NCI-H524 treated with DMSO at 0.1 percent for 48 hours (cell line): ENCODE results near the gene CDH20.
"Not testable (repeated sequence)": the region's sequence is repeated elsewhere in the genome, so short reads cannot be mapped to it uniquely, and the experiment has no call there.

Experiments
- DNase-seq: peaks from one replicate; lab custom pipeline; 2025; lab: John Stamatoyannopoulos, UW

The CDH20 gene

DNA sequence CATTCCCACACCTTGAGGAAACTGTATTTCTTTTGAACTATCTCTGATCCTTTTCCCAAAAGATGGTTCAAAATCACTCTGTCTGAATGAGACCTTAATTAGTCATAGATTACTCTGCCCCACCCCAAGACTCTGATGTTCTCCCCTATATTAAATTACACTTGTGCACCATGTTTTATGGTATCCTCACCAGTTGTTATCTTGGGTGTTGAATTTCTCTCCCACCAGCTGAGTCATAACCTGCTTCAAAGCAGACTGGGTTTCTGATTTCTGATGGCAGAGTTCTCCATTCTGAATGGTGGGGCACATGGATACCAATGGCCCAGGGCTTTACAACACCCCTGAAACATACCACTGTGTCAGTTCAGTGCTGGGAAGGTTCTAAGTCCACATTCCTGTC is 15.0 kb downstream of the CDH20 start:
- DNase-seq = no peak

DNA sequence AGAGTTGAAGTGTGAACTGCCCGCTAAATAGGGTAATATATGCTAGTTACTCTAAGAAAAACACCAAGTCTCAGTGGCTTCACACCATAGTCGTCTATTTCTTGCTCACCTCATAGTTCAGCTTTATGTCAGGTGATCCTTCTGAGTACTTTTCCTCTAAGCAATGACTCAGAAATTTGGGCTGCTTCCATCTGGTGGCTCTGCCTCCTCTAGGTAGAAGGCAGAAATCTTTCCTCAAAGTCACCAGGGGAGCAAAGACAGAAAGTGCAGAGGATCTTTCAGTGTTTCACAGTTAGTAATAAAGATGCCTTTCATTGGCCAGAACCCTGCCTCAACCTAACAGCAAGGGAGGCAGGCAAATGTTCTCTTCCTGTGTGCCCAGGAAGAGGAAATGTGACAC is 17.3 kb downstream of the CDH20 start:
- no peak for DNase-seq

DNA sequence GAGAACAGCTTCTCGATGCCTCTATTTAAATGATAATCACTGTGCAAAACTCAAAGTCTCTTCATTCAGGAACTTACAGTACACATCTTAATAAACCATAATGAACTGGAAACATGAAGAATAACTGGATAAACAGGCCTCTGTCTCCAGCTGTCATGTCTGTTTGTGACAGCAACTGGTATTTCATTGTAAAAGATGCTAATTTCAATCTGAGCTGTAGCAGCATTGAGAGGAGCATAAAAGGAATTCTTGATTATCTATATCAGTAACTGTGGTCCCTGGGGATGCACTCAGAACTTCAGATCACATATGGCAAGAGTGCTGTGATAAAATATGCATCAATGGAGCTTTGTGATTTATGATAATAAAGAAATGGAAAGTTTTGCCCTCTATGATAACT is 18.8 kb downstream of the CDH20 start:
- DNase-seq = no peak

- DNase-seq = no peak
Observed at GRCh38 chr18:61352611-61353010, 19.4 kb downstream of the CDH20 start.

DNA sequence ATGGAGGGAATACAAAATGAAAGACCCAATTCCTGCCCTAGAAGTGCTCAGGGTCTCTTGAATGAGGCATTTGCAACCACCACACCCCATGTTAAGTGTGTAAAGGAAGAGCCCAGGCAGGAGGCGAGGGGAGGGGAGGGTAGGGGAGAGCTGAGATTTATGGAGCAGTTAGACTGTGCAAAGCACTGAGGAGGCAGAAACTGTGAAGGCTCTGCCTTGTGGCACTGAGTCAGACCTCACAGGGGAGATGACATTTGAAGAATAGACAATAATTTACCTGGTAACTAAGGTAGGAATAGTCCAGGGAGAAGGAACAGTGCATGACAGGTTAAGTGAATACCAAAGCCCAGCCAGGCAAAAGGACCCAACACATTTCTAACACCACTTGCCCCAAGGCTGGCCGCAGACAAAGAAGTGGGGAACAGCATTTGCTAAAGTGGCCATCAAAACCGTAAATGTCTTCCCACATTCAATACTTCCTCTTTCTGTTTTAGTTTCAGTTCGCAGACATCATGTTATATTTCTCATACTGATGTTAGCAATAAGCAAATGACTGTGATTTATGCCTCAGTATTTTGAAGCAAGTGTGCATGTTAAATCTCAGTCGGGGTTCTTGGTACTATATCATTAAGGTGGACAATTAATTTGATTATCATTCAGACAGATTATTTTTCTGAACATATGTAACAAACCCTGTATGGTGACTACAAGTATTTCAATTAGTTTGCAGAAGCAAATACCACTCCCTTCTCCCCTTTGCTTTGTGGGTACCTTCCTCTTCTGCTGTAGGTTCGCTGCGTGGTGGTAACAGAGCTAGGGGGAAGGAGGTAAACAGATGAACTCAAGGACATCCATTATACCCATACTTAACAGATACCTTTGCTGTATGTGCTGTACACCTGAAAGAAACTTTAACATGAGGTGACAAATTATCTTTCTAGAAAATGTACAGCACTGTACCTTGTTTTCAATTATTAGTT is 27.5 kb downstream of the CDH20 start:
- DNase-seq = no peak

DNA sequence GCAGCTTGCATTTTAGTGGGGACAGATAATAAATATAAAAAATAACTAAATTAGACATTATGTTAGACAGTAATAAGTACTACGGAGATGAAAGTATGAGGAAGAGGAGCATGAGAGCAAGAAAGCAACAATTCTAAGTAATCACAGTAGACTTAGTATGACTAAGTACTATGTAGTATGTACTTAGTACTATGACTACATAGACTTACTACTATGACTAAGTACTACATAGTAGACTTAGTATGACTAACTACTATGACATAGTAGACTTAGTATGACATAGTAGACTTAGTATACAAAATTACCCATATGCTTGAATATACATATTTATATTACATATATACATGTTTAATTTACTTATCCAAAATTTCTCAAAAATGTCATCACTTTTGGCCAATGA is 29.3 kb downstream of the CDH20 start:
- DNase-seq = no peak

DNA sequence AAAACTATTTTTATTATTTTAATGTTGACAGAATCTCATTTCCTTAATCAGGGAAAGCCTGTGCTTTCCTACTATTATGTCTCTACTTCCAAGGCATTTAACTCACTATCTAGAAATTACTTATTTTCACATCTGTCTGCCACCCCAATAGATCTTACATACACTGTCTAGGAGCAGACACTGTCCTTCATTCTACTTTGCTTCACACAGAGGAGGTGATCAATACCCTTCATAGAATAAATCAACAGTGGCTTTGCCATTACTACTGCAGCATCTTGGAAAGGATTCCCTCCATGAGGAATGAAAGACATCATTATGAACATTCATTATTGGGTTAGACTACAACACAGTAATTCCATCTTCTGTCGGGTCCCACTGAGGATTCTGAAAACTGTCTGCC is 31.7 kb downstream of the CDH20 start:
- no peak for DNase-seq

DNA sequence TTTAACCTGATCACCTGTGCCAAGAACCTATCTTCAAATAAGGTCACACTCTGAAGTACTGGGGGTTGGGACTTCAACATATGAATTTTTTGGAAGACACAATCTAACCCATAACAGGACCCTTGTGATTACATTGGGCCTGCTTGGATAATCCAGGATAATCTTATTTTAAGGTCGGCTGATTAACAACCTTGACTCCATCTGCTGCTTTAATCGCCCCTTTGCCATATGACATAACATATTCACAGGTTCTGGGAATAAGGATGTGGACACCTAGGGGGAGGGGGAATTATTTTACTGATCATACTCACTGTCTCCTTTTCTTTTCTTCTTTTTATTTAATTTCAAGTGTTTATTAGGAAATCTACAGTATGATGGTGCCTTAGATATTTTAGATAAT is 34.8 kb downstream of the CDH20 start:
- peak; percentile 92 for DNase-seq

DNA sequence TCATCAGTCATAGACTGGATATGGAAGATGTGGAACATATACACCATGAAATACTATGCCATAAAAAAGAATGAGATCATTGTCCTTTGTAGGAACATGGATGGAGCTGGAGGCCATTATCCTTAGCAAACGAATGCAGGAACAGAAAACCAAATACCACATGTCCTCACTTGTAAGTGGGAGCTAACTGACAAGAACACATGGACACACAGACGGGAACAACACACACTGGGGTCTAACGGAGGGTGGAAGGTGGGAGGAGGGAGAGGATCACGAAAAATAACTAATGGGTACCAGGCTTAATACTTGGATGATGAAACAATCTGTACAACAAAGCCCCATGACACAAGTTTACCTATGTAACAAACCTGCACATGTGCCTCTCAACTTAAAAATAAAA is 36.4 kb downstream of the CDH20 start:
- not testable (repeated sequence) for DNase-seq

GRCh38 chr18:61371111-61371510 is 37.9 kb downstream of the CDH20 start:
- DNase-seq = no peak

GRCh38 chr18:61379827-61380226 is 46.6 kb downstream of the CDH20 start:
- no peak for DNase-seq

DNA sequence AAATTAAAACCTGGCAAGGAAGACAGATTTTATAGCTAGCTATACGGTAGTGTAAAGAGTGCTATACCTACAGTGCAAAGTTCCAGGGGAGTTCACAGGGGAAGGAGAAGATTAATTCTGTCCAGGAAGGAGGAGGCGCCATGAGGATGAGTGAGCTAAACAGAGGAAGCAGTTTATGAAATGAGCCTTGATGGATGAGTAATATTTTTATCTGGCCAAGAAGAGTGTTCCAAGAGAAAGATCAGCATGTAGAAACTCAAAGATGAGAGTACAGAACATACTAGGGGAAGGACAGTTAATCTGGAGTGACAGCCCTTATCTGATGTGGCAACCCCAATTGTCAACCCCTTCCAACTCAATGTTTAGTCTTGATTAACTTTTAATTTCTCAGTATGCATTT is 54.8 kb downstream of the CDH20 start:
- no peak for DNase-seq

GRCh38 chr18:61394983-61395382 is 61.8 kb downstream of the CDH20 start:
- no peak for DNase-seq

DNA sequence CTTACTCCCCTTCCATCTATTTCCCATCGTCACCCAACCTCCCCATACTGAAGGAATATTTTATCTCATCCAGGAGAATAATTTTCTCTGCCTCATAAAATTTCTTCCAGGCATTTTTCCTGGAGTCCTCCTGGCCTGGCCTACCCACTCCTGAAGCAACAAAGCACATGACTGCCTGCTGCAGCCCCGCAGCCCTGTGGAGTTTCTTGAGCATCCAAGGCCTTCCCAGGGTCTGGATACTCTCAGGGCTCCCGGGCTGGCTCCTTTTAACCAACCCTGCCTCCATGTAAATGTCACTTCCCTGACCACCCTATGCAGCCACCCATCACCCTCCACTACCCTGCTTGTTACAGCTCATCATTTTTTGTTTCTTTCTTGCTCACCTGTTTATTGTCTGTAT is 64.0 kb downstream of the CDH20 start:
- DNase-seq = no peak

GRCh38 chr18:61398961-61399705 is 65.9 kb downstream of the CDH20 start:
- DNase-seq = no peak

DNA sequence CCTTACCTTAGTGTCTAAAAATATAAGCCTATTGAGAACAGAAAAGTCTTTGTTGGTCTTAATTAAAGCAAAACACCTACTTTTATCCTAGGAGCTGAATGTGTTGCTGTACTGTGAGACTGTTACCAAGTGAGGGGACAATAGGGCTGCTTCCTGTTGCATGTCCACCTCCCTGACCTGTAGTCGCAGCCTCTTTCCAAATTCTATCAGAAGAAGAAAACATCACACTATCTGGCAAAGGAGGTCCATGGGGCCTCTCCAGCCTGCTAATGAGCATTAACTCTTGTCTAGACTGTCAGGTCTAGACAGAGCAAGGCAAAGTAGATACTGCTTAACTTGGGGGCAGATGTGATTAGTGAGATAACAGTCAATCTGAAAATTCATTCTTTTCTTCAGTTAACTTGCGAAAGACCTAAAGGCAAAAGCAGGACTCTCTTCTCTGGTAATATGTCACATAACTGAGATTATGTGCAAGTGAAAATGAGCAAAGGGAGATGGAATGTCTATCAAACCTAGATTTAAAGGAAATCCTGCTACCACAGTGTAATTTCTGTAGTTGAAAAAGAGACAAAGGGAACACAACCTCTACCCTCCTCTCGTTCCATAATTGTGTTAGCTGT is 66.9 kb downstream of the CDH20 start:
- DNase-seq = no peak

DNA sequence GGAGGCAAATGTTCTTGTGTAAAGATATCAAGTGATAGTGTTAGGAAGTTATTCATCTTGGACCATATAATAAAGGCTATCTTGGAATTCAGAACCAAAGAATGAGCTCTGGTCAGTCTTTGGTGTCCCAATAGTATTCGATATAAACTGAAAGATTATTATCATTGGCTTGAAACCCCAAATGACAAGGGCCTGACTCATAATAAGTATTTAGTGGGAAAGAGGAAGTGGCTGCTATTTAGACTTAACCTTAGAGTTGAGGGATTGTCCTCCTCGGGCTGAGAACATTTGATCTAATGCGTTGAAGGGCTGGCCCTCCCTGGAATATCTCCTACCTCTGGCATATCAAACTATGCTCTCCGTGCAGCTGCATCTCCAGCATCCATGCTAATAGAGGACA is 67.5 kb downstream of the CDH20 start:
- no peak for DNase-seq

DNA sequence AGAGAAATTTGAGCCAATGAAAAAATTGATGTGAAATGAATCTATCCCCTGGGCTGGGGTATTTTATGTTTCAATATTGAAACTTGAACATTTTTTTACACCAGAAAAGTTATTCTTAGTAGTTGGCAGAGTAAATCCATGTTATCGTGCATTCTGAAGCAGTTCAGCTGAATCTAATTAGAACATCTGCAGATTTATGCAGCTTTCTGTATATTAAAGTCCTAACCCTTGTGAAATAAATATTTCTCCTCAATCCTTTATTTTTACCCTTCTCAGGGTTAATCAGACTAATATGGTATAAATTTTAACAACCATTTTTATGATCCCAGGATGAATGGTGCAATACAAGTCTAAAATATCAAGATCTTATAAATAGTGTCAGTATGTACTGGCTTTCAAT is 69.5 kb downstream of the CDH20 start:
- DNase-seq = no peak

DNA sequence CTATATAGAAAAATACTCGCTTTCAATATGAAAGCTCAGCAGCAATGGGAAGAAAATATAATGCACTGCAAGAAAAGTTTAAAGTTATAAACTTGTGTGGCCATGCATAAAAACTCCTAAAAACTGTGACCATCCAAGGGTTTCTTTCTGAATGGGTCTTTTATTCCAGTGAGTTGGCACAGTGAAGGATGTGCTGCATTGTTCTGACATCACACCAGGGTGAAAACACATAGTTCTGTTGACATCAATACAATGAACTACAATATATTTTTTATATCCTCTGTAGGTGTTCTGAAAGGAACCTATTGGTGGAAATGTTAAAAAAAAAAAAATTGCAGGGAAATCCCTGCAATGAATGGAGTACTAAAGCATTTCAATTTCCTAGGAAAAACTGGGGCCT is 80.2 kb downstream of the CDH20 start:
- no peak for DNase-seq

- DNase-seq = no peak
Observed at GRCh38 chr18:61414086-61414485, 80.9 kb downstream of the CDH20 start.

DNA sequence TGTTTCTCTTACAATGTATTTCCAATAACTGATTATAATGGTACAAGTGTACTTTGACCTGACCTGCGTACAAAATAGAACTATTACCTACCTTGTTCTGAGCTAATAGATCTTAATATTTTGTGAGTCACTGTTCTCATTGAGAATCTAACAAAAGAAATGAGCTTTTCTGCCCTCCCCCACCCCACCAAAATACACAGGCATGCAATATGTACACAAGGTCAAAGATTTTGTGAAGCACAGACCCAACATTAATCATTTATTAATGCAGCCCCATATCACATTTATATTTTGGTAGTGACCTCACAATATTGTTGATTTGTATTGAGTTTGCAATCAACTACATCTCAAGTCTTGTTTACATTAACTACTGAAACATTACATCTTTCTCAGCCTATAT is 86.5 kb downstream of the CDH20 start:
- DNase-seq = no peak

GRCh38 chr18:61420218-61420885 is 87.1 kb downstream of the CDH20 start:
- no peak for DNase-seq
